Endothelial cell of umbilical vein (primary cell): ENCODE measurements around the gene KDR. TPM values are rescaled to one million over a fixed set of nuclear protein-coding genes. Genes with fewer than 3 reads are reported as not detected.

ENCODE experiments used
- BruUV-seq: library from RNA; stranded (reverse); fragments of 400-500 nt; replicated peaks from 2 replicates; lab custom pipeline; 2021; lab: Mats Ljungman, UMichigan
- CTCF ChIA-PET: fragments of 300-600, 350-600 bp; sonication (Branson Sonifier 250); formaldehyde crosslinking; loops from one replicate; lab custom pipeline; 2021; ENCODE audit warnings: antibody characterized with exemption, inconsistent platforms; lab: Charles Lee
- POLR2A ChIA-PET: fragments of 300-600, 350-600 bp; sonication (Branson Sonifier 250); formaldehyde crosslinking; loops from one replicate; lab custom pipeline; 2021; ENCODE audit warnings: antibody characterized with exemption, inconsistent platforms; lab: Charles Lee
- DNase-seq: peaks from one replicate; pipeline ENCODE4 v3.0.0-alpha.2; 2011; ENCODE audit warnings: low read depth, low spot score
- FAIRE-seq: peaks from 2 replicates; lab custom pipeline; 2011; peaks lifted over from hg19 to GRCh38; lab: Jason Lieb, UNC
- H2AFZ ChIP-seq: 2 replicates; pipeline ENCODE4 v1.6.0; 2012; ENCODE audit warnings: low read depth, low read length, control low read depth, inconsistent platforms
- H3K27ac ChIP-seq: 2 replicates; pipeline ENCODE4 v1.5.1; 2011; ENCODE audit warnings: low read depth, mild to moderate bottlenecking, control low read depth, low read length, moderate library complexity; ENCODE audit not compliant: insufficient read depth
- H3K27me3 ChIP-seq, 2 experiments: 2 replicates each; pipeline versions ENCODE4 v1.6.0 to v1.6.1; 2011; ENCODE audit warnings: low read length in 2 of 2, mixed read lengths in 1 of 2; ENCODE audit not compliant: control insufficient read depth in 2 of 2, insufficient read depth in 2 of 2
- H3K36me3 ChIP-seq, 2 experiments: 2 replicates in 1 of 2; 3 replicates in 1 of 2; pipeline ENCODE4 v1.5.1; 2011; ENCODE audit warnings: low read length in 2 of 2, mild to moderate bottlenecking in 1 of 2, moderate library complexity in 1 of 2; ENCODE audit not compliant: control insufficient read depth in 2 of 2, insufficient read depth in 2 of 2; ENCODE audit errors: extremely low read depth in 1 of 2
- H3K4me1 ChIP-seq: 3 replicates; pipeline ENCODE4 v1.5.1; 2011; ENCODE audit warnings: mild to moderate bottlenecking, low read length; ENCODE audit not compliant: control insufficient read depth, insufficient read depth; ENCODE audit errors: extremely low read depth
- H3K4me2 ChIP-seq: 2 replicates; pipeline ENCODE4 v1.6.1; 2011; ENCODE audit warnings: low read length, control low read depth, mixed read lengths; ENCODE audit not compliant: insufficient read depth
- H3K4me3 ChIP-seq, 3 experiments: fragments of 200-600 bp in 1 of 3; sonication (generic), shearing (Covaris generic) in 1 of 3; replicated peaks in 1 of 3; 2 replicates each; pipeline ENCODE4 v1.5.1; 2011 to 2016; ENCODE audit warnings: control low read depth in 3 of 3, low read length in 3 of 3, mild to moderate bottlenecking in 2 of 3, inconsistent platforms in 1 of 3, low read depth in 1 of 3, moderate library complexity in 1 of 3; ENCODE audit not compliant: insufficient read depth in 1 of 3
- H3K79me2 ChIP-seq: 2 replicates; pipeline ENCODE4 v1.6.0; 2012; ENCODE audit warnings: low read length, inconsistent platforms; ENCODE audit not compliant: control insufficient read depth, insufficient read depth
- H3K9ac ChIP-seq: replicated peaks from 2 replicates; pipeline ENCODE3; 2011; ENCODE audit warnings: low read length, control low read depth; ENCODE audit not compliant: insufficient read depth; ENCODE audit errors: extremely low read depth
- H3K9me1 ChIP-seq: replicated peaks from 3 replicates; pipeline ENCODE4 v1.6.0; 2011; ENCODE audit warnings: mild to moderate bottlenecking, low read length; ENCODE audit not compliant: control insufficient read depth, insufficient read depth; ENCODE audit errors: extremely low read depth
- H3K9me3 ChIP-seq: replicated peaks from 2 replicates; pipeline ENCODE4 v1.5.1; 2012; ENCODE audit warnings: low read length, inconsistent platforms; ENCODE audit not compliant: control insufficient read depth, insufficient read depth
- H4K20me1 ChIP-seq: replicated peaks from 2 replicates; pipeline ENCODE3; 2011; ENCODE audit warnings: mild to moderate bottlenecking, low read length; ENCODE audit not compliant: control insufficient read depth, insufficient read depth; ENCODE audit errors: extremely low read depth
- CTCF ChIP-seq, 2 donors: IDR thresholded peaks; 1 replicate in 1 of 2; 2 replicates in 1 of 2; pipeline ENCODE4 v1.5.1; 2011; ENCODE audit warnings: low read length in 2 of 2, mild to moderate bottlenecking in 2 of 2, moderate library complexity in 2 of 2, control low read depth in 1 of 2, inconsistent platforms in 1 of 2, low read depth in 1 of 2; ENCODE audit not compliant: insufficient read depth in 1 of 2; ENCODE audit errors: extremely low read depth in 1 of 2
- EZH2 ChIP-seq: IDR thresholded peaks from 2 replicates; pipeline ENCODE4 v1.6.1; 2012; ENCODE audit warnings: borderline replicate concordance, low read depth, mild to moderate bottlenecking, moderate library complexity, low read length, inconsistent platforms; ENCODE audit not compliant: severe bottlenecking
- FOS ChIP-seq: IDR thresholded peaks from 2 replicates; pipeline ENCODE4 v1.6.1; 2011; ENCODE audit warnings: mild to moderate bottlenecking, low read length, moderate library complexity, borderline replicate concordance; ENCODE audit not compliant: insufficient read depth
- GATA2 ChIP-seq: IDR thresholded peaks from 2 replicates; pipeline ENCODE4 v1.7.0; 2011; ENCODE audit warnings: low read depth, mild to moderate bottlenecking, moderate library complexity, mixed read lengths, low read length; ENCODE audit not compliant: insufficient read length, insufficient read depth
- JUN ChIP-seq: IDR thresholded peaks from 2 replicates; pipeline ENCODE4 v1.6.1; 2011; ENCODE audit warnings: borderline replicate concordance, low read depth; ENCODE audit not compliant: insufficient read length, insufficient read depth
- MAX ChIP-seq: IDR thresholded peaks from 2 replicates; pipeline ENCODE4 v1.6.1; 2011; ENCODE audit not compliant: insufficient read depth, insufficient read length
- MYC ChIP-seq: IDR thresholded peaks from one replicate; pipeline ENCODE4 v1.6.1; 2011; ENCODE audit warnings: mild to moderate bottlenecking, low read depth, low read length
- POLR2A ChIP-seq: IDR thresholded peaks from 2 replicates; pipeline ENCODE4 v1.6.1; 2012; ENCODE audit warnings: low read depth, mild to moderate bottlenecking, control low read depth, low read length
- POLR2AphosphoS5 ChIP-seq: IDR thresholded peaks from 2 replicates; pipeline ENCODE4 v1.6.1; 2012; ENCODE audit warnings: low read depth, mild to moderate bottlenecking, control low read depth, low read length, moderate library complexity; ENCODE audit not compliant: insufficient read depth
- dilution Hi-C: fragments of 300-500 bp; cut with MboI; formaldehyde crosslinking; loops from one replicate; pipeline ENCODE4 v1.15.0; 2019; ENCODE audit warnings: low sequenced_read_pairs; ENCODE audit not compliant: extremely low pct_ligation_motif_present
- intact Hi-C: fragments of 100-400 bp; cut with micrococcal nuclease; formaldehyde crosslinking; loops from one replicate; pipeline ENCODE4 v1.10.0; 2022
- polyA plus RNA-seq, 4 experiments: library from polyadenylated mRNA; depleted of rRNA in 3 of 4; stranded (reverse) in 3 of 4; unstranded in 1 of 4; fragments of >200 nt; gene quantifications; 2 replicates each; pipeline versions ENCODE4 v1.2.1 to v1.2.3, GENCODE V29; 2011 to 2012; ENCODE audit warnings: missing spikeins in 1 of 4
- total RNA-seq: library from RNA; stranded (reverse); gene quantifications from 2 replicates; pipeline ENCODE4 v1.2.3, GENCODE V29; 2021

KDR gene
- total and polyA plus RNA-seq, 2 donors (not counting 3 experiments of a cell fraction or from before 2014, with no cell fraction given), result 80.5 to 145 TPM

- ChIA-PET CTCF (interaction anchor here (1.0 to 1.9 kb wide), 9 partner anchors 10 to 154 kb away, joined by 3 to 8 read pairs (median 4); no protein-coding TSS in a partner anchor), POLR2A (interaction anchor here (1.0 kb wide), 1 partner anchor 34 kb away, joined by 4 read pairs; the partner anchor contains the start of gene KDR)
- dilution Hi-C loops (no loop called here), intact Hi-C loops (no loop called here)
- Histone ChIP-seq H3K9me3 (no peaks in the 10 kb centered on the region), H3K36me3 (no peaks in the 10 kb centered on the region), H3K9ac (no peak overlapping the region), H3K4me3 (no peak overlapping the region), H3K4me1 (peaks cover 29% of the 10 kb centered on the region), H3K79me2 (no peaks in the 10 kb centered on the region), H3K27ac (no peak overlapping the region), H3K27me3 (no peaks in the 10 kb centered on the region), H3K4me2 (no peak overlapping the region), H3K9me1 (no peaks in the 10 kb centered on the region), H2AFZ (no peak overlapping the region), H4K20me1 (no peaks in the 10 kb centered on the region)
- FAIRE-seq (no peak), DNase-seq (no peak)
- BruUV-seq, result no TSS peak
- TF ChIP-seq MAX (no peak), EZH2 (no peak), MYC (no peak)
Measured at GRCh38 chr4:55158957-55159356, 33.6 kb upstream of the KDR start.

GRCh38 chr4:55157559-55158277 lies 32.3 kb upstream of the KDR start:
- Histone ChIP-seq H3K9ac (no peak overlapping the region), H3K27ac (no peak overlapping the region), H3K79me2 (no peaks in the 10 kb centered on the region), H2AFZ (peak overlapping the region; percentile 93), H3K4me1 (peaks cover 29% of the 10 kb centered on the region), H4K20me1 (no peaks in the 10 kb centered on the region), H3K4me2 (peak overlapping the region; percentile 38), H3K9me3 (no peaks in the 10 kb centered on the region), H3K27me3 (no peaks in the 10 kb centered on the region), H3K9me1 (no peaks in the 10 kb centered on the region), H3K4me3 (peak overlapping the region in 2 of 3 experiments; percentile 18 to 22), H3K36me3 (no peaks in the 10 kb centered on the region)
- ChIA-PET POLR2A (no interaction called here), CTCF (interaction anchor here (1.1 to 1.9 kb wide), 2 partner anchors 27 to 133 kb away, joined by 3 to 7 read pairs; no protein-coding TSS in a partner anchor)
- intact Hi-C loops, result no loop called here
- no TSS peak for BruUV-seq
- FAIRE-seq, result no peak
- TF ChIP-seq MAX (no peak), POLR2AphosphoS5 (no peak), JUN (no peak), EZH2 (no peak), CTCF (IDR thresholded peaks at IDR 0.05; ENCODE audit: extremely low read depth in 1 of 2, insufficient read depth in 1 of 2, low read depth in 1 of 2, low read length in 2 of 2) (no peak), MYC (no peak), FOS (no peak), POLR2A (no peak), GATA2 (no peak)
- DNase-seq, result no peak
- dilution Hi-C loops, result no loop called here
